ENCODE results near the gene OR9G1.

DNA sequence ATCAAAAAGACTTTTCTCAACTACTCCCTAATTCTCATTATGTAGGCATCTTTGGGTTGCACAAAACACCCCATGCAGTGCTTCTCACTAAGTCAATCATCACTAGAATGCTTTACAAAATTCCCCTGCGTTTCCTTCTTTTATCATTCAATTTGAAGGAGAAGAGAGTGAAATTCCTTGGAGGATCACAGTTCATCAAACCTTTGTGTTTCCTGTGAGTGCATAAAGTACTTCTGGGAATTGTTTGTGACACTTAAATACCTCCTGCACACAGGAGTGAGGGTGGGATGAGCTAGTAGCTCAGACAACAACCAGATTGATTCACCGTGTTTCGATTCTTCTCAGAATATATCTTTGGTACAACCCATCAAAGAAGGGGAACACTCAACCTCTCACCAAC, 39.1 kb upstream of the OR9G1 start:
- TF ChIP-seq, protein P1, sequence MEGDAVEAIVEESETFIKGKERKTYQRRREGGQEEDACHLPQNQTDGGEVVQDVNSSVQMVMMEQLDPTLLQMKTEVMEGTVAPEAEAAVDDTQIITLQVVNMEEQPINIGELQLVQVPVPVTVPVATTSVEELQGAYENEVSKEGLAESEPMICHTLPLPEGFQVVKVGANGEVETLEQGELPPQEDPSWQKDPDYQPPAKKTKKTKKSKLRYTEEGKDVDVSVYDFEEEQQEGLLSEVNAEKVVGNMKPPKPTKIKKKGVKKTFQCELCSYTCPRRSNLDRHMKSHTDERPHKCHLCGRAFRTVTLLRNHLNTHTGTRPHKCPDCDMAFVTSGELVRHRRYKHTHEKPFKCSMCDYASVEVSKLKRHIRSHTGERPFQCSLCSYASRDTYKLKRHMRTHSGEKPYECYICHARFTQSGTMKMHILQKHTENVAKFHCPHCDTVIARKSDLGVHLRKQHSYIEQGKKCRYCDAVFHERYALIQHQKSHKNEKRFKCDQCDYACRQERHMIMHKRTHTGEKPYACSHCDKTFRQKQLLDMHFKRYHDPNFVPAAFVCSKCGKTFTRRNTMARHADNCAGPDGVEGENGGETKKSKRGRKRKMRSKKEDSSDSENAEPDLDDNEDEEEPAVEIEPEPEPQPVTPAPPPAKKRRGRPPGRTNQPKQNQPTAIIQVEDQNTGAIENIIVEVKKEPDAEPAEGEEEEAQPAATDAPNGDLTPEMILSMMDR (IDR thresholded peaks at IDR 0.05) = no peak
- no peak for TF ChIP-seq POLR2A (IDR thresholded peaks at IDR 0.05)

Data from prostate gland (tissue), 2 donors.